Lung (tissue), 12 donors: ENCODE measurements around the gene CYBA. TPM values are rescaled to one million over a fixed set of nuclear protein-coding genes. Genes with fewer than 3 reads are reported as not detected.

Experiments
- ATAC-seq: fragments of 200-7000 bp; cut with Tn5 transposase; one replicate; pipeline ENCODE4 v1.9.1; 2020; ENCODE audit warnings: moderate number of reproducible peaks; ENCODE audit not compliant: insufficient read depth, low FRiP score
- DNase-seq, 3 donors: peaks; one replicate each; pipeline ENCODE4 v3.0.0-alpha.2; 2013 to 2017
- H3K27ac ChIP-seq, 2 donors: one replicate each; pipeline ENCODE4 v1.5.1; 2013; ENCODE audit warnings: mild to moderate bottlenecking in 2 of 2, moderate library complexity in 2 of 2, control low read depth in 1 of 2, inconsistent platforms in 1 of 2, low read depth in 1 of 2, low read length in 1 of 2
- H3K27me3 ChIP-seq, 3 donors: one replicate each; pipeline ENCODE4 v1.5.1; 2013; ENCODE audit warnings: low read length in 2 of 3; ENCODE audit not compliant: control insufficient read depth in 3 of 3, insufficient read depth in 3 of 3
- H3K36me3 ChIP-seq, 4 donors: one replicate each; pipeline ENCODE4 v1.5.1; 2013; ENCODE audit warnings: low read length in 4 of 4, mild to moderate bottlenecking in 1 of 4, moderate library complexity in 1 of 4; ENCODE audit not compliant: control insufficient read depth in 4 of 4, insufficient read depth in 4 of 4
- H3K4me1 ChIP-seq, 5 donors: one replicate each; pipeline ENCODE4 v1.5.1; 2013; ENCODE audit warnings: low read length in 5 of 5, mild to moderate bottlenecking in 2 of 5, moderate library complexity in 1 of 5; ENCODE audit not compliant: control insufficient read depth in 5 of 5, insufficient read depth in 5 of 5
- H3K4me3 ChIP-seq: one replicate; pipeline ENCODE4 v1.5.1; 2013; ENCODE audit warnings: mild to moderate bottlenecking, control low read depth, moderate library complexity
- H3K9ac ChIP-seq, 2 donors: one replicate each; pipeline ENCODE4 v1.5.1; 2013; ENCODE audit warnings: low read length in 2 of 2, control low read depth in 1 of 2; ENCODE audit not compliant: insufficient read depth in 1 of 2
- H3K9me3 ChIP-seq, 4 donors: one replicate each; pipeline ENCODE4 v1.5.1; 2013; ENCODE audit warnings: low read length in 3 of 4, mild to moderate bottlenecking in 1 of 4, moderate library complexity in 1 of 4; ENCODE audit not compliant: control insufficient read depth in 4 of 4, insufficient read depth in 3 of 4
- CTCF ChIP-seq: IDR thresholded peaks from 2 replicates; pipeline ENCODE4 v1.5.1; 2012; ENCODE audit warnings: mild to moderate bottlenecking; ENCODE audit errors: control extremely low read depth, extremely low read depth
- WGBS, 2 donors: extraction: QIAGEN DNeasy Blood & Tissue Kit; methylation state at CpG; one replicate each; pipeline ENCODE4 v1.1.7; 2013; 5-methylcytosine and 5-hydroxymethylcytosine counted together
- polyA plus RNA-seq, 2 donors: library from polyadenylated mRNA; stranded (reverse); fragments of 200-250 nt; gene quantifications; one replicate each; pipeline ENCODE4 v1.2.1, GENCODE V29; 2013
- total RNA-seq, 2 donors: library from RNA; depleted of rRNA in 1 of 2; stranded (reverse); fragments of >200 nt in 1 of 2; gene quantifications; one replicate each; pipeline ENCODE4 v1.2.1, GENCODE V29; 2014 to 2021
- donor health status: control.
- donor health status: control.
- donor health status: Bipolar disorder and iron deficiency.
- donor health status: healthy.
- donor health status: DM: yes; HTN: yes; CAD: no.

CYBA gene
- total and polyA plus RNA-seq, 4 donors, result 113 to 879 (median 349) TPM

- no peak for DNase-seq
- H3K4me3 ChIP-seq, result no peak overlapping the region
- no peaks in the 10 kb centered on the region for H3K4me1 ChIP-seq
- H3K36me3 ChIP-seq, result peaks cover 10 to 54% (median 25%) of the 10 kb centered on the region in 4 donors
- TF ChIP-seq CTCF, result no peak
- no peaks in the 10 kb centered on the region for H3K9me3 ChIP-seq
- no peak for ATAC-seq
- no peaks in the 10 kb centered on the region for H3K27me3 ChIP-seq
- 94 to 97% methylated on average over 19 of the region's 19 CpGs for WGBS, 2 donors
- no peak overlapping the region for H3K9ac ChIP-seq
- H3K27ac ChIP-seq, result no peak overlapping the region
Measured at GRCh38 chr16:88622125-88622524, 28.7 kb downstream of the CYBA start.

DNA sequence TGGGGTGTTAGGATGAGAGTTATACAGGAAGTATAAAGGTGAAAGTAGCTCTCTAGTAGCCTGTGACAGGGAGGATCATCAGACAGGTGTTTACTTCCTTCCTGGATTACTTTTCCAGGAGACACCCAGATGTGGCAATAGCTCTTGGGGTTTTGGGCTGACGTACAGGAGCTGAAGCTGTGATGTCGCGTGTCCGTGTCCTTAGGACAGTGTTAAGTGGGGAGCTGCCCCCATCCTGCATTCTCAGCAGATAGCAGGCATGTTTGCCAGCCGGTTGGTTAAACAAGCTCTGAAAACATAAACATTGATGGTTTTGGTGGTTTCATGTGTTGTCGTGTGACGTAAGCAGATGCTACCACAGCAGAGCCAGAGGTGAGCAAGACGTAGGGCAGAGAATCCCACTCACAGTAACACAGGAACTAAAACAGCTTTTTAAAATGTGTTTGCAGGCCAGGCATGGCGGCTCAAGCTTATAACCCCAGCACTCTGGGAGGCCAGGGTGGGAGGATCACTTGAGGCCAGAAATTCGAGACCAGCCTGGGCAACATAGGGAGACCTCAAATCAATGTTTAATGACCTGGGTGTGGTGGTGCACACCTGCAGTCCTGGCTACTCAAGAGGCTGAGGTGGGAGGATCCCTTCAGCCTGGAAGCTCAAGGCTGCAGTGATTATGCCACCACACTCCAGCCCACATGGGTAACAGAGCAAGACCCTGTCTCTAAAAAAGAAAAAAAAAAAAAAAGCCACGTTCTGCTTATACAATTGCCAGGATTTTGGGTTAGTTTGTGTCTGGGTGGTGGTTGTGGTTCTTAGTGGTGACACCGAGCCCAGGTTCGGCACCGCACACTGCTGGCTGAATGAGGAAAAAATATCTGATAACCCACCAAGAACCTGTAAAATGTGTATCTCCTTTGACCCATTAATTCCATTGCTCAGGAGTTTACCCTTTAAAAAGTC lies 30.7 kb downstream of the CYBA start:
- DNase-seq, result no peak
- Histone ChIP-seq H3K27me3 (no peaks in the 10 kb centered on the region), H3K4me3 (no peak overlapping the region), H3K27ac (no peak overlapping the region), H3K9me3 (no peaks in the 10 kb centered on the region), H3K9ac (no peak overlapping the region), H3K4me1 (peaks cover 0 to 3% (median 0%) of the 10 kb centered on the region in 5 donors), H3K36me3 (peaks cover 10 to 49% (median 21%) of the 10 kb centered on the region in 4 donors)
- no peak for TF ChIP-seq CTCF
- ATAC-seq, result no peak
- WGBS, 2 donors, result 85% methylated on average over 14 of the region's 14 CpGs

DNA sequence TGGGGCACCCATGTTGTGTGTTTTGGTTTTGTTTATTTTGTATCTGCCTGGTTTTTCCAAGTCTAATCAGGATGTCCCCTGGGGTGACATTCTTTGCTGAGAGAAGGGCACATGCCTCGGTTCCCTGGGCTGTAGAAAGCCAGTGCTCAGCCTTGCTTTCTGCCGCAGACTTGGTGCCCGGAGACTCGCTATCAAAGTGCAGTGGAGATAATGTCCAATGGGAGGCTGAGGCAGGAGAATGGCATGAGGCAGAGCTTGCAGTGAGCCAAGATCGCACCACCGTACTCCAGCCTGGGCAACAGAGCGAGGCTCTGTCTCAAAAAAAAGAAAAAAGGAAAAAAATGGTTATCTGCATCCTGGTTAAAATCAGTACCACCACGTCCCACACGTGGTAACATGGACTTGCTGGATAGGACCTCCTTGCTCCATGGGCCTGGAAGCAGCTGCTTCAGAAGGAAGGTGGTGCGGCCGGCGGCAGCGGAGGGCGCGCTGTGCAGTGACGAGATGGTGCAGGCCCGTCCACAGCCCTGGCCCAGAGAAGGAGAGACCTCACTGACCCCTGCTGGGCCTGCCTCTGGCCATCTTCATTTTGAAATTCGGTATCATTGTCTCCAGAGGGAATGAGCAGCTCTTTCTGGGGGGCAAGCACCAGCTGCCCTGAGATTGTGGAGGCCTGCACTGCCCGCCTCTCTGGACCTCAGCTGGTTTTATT lies 31.7 kb downstream of the CYBA start:
- no peak for ATAC-seq
- no peaks in the 10 kb centered on the region for H3K27me3 ChIP-seq
- H3K4me1 ChIP-seq, result peaks cover 0 to 3% (median 0%) of the 10 kb centered on the region in 5 donors
- peaks cover 8 to 44% (median 19%) of the 10 kb centered on the region in 4 donors for H3K36me3 ChIP-seq
- WGBS, 2 donors, result 95 to 96% methylated on average over 19 of the region's 19 CpGs
- H3K9me3 ChIP-seq, result no peaks in the 10 kb centered on the region
- no peak for TF ChIP-seq CTCF
- H3K27ac ChIP-seq, result no peak overlapping the region
- DNase-seq, result no peak
- no peak overlapping the region for H3K9ac ChIP-seq
- no peak overlapping the region for H3K4me3 ChIP-seq
